ENCODE results near the gene CACNB2. TPM values are rescaled to one million over a fixed set of nuclear protein-coding genes. Genes with fewer than 3 reads are reported as not detected.

Gene CACNB2
- total RNA-seq, 1 donor from 2014 or later = 13.1 TPM

DNA sequence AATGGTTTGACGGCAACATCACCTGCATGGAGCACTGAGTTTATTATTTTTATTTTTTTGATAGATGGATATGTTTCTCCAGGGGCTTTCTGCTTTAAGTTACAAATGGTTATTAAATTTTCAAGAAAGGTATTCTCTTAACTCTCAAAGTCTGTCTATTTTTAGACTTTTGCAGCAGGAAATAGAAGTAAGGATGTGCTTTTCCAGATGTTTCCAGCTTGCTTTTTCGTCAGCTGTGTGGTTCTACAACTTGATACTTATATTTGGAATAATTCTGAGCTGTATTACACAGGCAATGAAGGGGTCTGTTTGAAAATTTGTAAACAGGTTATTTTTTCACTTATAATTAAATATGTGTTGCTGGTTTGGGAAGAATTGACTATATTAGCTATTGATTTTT lies 69.0 kb downstream of the CACNB2 start:
- Mint-ChIP-seq H3K36me3 (no peaks in the 10 kb centered on the region), H3K4me3 (no peak overlapping the region), H3K27ac (no peak overlapping the region), H3K4me1 (peaks cover 19% of the 10 kb centered on the region), H3K27me3 (ENCODE audit: low read depth) (peaks cover 2% of the 10 kb centered on the region), H3K9me3 (no peaks in the 10 kb centered on the region)
- no peak for DNase-seq (ENCODE audit: low spot score in 2 of 2, unreplicated experiment in 2 of 2)
- TF ChIP-seq, protein P1, sequence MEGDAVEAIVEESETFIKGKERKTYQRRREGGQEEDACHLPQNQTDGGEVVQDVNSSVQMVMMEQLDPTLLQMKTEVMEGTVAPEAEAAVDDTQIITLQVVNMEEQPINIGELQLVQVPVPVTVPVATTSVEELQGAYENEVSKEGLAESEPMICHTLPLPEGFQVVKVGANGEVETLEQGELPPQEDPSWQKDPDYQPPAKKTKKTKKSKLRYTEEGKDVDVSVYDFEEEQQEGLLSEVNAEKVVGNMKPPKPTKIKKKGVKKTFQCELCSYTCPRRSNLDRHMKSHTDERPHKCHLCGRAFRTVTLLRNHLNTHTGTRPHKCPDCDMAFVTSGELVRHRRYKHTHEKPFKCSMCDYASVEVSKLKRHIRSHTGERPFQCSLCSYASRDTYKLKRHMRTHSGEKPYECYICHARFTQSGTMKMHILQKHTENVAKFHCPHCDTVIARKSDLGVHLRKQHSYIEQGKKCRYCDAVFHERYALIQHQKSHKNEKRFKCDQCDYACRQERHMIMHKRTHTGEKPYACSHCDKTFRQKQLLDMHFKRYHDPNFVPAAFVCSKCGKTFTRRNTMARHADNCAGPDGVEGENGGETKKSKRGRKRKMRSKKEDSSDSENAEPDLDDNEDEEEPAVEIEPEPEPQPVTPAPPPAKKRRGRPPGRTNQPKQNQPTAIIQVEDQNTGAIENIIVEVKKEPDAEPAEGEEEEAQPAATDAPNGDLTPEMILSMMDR (IDR thresholded peaks at IDR 0.05; ENCODE audit: unreplicated experiment) = no peak

DNA sequence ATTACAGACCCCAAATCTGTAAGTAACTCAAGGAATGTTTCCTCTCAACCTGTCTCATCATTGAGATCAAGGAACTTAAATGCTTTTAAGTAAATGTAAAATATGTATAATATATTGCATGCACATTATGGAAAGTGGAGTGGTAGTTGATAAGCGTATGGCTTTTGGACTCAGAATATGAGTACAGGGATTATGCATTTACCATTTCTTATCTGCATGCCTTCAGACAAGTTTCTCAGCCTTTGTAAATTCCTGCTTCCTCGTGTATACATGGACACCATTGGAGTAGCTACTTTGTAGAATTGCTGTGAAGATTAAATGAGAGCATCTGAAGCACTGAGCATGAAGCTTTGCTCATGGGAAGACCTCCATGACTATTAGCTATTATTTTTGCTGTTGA lies 70.5 kb downstream of the CACNB2 start:
- H3K27ac Mint-ChIP-seq = no peak overlapping the region
- TF ChIP-seq, protein P1 (IDR thresholded peaks at IDR 0.05; ENCODE audit: unreplicated experiment) = no peak
- no peaks in the 10 kb centered on the region for H3K36me3 Mint-ChIP-seq
- no peak overlapping the region for H3K4me3 Mint-ChIP-seq
- H3K4me1 Mint-ChIP-seq = peaks cover 16% of the 10 kb centered on the region
- DNase-seq (ENCODE audit: low spot score in 2 of 2, unreplicated experiment in 2 of 2) = no peak
- no peaks in the 10 kb centered on the region for H3K9me3 Mint-ChIP-seq
- H3K27me3 Mint-ChIP-seq (ENCODE audit: low read depth) = peaks cover 2% of the 10 kb centered on the region

DNA sequence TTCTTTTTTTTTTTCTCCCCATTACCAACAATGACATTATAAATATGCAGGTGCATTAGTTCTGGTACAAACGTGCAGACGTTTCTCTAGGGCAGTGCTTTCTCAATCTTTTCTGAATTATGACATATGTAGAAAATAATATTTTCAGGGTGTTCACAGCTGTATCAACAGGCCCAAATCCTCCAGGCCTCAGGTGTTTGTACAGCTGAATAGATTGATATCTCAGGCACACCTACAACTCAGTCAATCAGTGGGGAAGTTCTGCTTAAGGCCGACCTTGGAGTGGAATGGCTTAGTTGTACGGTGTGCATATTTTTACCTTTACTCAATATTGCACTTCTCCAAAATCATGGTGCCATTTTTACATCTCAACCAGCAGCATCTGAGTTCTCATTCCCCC lies 71.6 kb downstream of the CACNB2 start:
- TF ChIP-seq, protein P1 (IDR thresholded peaks at IDR 0.05; ENCODE audit: unreplicated experiment) = no peak
- Mint-ChIP-seq H3K4me3 (no peak overlapping the region), H3K36me3 (no peaks in the 10 kb centered on the region), H3K4me1 (peaks cover 18% of the 10 kb centered on the region), H3K9me3 (no peaks in the 10 kb centered on the region), H3K27ac (no peak overlapping the region), H3K27me3 (ENCODE audit: low read depth) (no peaks in the 10 kb centered on the region)
- no peak for DNase-seq (ENCODE audit: low spot score in 2 of 2, unreplicated experiment in 2 of 2)

DNA sequence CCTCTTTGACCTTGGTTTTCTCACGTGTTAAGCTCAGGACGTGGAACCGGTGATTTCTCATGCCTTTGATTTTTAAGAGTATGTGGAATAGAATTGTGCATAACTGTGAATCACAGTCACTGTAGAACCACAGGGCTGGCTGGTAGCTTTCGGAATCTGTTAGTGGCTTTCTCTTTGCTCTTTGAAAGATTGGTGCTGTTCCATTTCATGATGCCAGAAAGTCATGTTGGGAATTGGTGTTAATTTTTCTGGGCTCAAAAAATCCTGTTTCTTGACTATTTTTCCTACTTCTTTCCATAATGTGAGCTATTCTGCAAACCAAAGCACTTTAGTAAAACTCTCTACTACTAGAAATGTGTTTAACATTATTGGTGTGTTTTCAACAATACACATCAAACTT lies 73.0 kb downstream of the CACNB2 start:
- Mint-ChIP-seq H3K4me1 (peaks cover 27% of the 10 kb centered on the region), H3K36me3 (no peaks in the 10 kb centered on the region), H3K4me3 (no peak overlapping the region), H3K9me3 (no peaks in the 10 kb centered on the region), H3K27ac (no peak overlapping the region), H3K27me3 (ENCODE audit: low read depth) (no peaks in the 10 kb centered on the region)
- TF ChIP-seq, protein P1 (IDR thresholded peaks at IDR 0.05; ENCODE audit: unreplicated experiment) = no peak
- no peak for DNase-seq (ENCODE audit: low spot score in 2 of 2, unreplicated experiment in 2 of 2)

DNA sequence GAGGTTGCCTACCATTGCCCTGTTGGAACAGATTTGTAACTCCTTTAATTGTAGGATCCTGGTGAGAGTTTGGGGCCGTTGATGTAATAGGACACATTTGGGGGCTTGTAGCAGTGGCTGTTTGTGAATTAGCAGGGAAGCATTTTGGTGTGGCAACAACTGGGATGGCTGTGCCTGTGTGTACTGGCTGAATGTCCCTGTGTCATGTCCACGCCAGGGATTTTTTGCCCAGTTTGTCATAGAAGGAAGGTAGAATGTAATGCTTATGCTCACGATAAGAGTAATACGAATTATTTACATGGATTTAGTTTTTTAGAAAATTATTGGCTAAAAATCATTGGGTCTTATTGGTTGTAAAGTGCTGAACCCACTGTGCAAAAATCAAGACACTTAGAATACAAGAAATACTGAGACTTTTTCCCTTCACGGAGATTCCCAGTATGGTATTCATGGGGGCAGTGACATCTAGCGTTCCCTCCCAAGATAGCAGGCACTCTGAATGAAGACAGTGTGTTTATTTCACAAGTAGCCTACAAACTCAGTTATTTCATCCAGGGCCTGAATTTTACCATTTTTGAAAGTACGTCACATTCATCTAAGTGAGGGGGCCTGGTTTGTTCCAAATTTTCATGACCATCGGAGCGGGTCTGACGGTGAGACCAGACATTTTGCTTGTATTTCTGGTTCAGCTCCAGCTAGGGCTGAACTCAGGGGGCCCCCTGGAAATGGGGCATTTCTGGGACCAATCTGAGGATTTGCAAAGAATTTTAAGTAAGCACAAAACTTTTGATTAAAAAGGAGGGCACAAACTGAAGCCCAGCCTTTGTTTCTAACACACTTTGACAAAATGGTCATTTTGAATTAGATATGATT lies 74.7 kb downstream of the CACNB2 start:
- peak in 1 of 2 experiments; percentile 58 for DNase-seq (ENCODE audit: low spot score in 2 of 2, unreplicated experiment in 2 of 2)
- Mint-ChIP-seq H3K27ac (no peak overlapping the region), H3K27me3 (ENCODE audit: low read depth) (no peaks in the 10 kb centered on the region), H3K4me3 (no peak overlapping the region), H3K9me3 (no peaks in the 10 kb centered on the region), H3K4me1 (peaks cover 30% of the 10 kb centered on the region), H3K36me3 (no peaks in the 10 kb centered on the region)
- TF ChIP-seq, protein P1 (IDR thresholded peaks at IDR 0.05; ENCODE audit: unreplicated experiment) = peak; percentile 46

All from mesothelial cell of epicardium (in vitro differentiated cells).